ENCODE measurements around the gene NFU1.

- TF ChIP-seq, protein P1, sequence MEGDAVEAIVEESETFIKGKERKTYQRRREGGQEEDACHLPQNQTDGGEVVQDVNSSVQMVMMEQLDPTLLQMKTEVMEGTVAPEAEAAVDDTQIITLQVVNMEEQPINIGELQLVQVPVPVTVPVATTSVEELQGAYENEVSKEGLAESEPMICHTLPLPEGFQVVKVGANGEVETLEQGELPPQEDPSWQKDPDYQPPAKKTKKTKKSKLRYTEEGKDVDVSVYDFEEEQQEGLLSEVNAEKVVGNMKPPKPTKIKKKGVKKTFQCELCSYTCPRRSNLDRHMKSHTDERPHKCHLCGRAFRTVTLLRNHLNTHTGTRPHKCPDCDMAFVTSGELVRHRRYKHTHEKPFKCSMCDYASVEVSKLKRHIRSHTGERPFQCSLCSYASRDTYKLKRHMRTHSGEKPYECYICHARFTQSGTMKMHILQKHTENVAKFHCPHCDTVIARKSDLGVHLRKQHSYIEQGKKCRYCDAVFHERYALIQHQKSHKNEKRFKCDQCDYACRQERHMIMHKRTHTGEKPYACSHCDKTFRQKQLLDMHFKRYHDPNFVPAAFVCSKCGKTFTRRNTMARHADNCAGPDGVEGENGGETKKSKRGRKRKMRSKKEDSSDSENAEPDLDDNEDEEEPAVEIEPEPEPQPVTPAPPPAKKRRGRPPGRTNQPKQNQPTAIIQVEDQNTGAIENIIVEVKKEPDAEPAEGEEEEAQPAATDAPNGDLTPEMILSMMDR (tag by site-specific recombination; IDR thresholded peaks at IDR 0.05): no peak
- TF ChIP-seq YY1 (tag by site-specific recombination; IDR thresholded peaks at IDR 0.05): no peak
- TF ChIP-seq MYNN (tag by site-specific recombination; IDR thresholded peaks at IDR 0.05; ENCODE audit: borderline replicate concordance): no peak
- TF ChIP-seq ZNF48 (tag by site-specific recombination; IDR thresholded peaks at IDR 0.05): no peak
- TF ChIP-seq, protein P2, sequence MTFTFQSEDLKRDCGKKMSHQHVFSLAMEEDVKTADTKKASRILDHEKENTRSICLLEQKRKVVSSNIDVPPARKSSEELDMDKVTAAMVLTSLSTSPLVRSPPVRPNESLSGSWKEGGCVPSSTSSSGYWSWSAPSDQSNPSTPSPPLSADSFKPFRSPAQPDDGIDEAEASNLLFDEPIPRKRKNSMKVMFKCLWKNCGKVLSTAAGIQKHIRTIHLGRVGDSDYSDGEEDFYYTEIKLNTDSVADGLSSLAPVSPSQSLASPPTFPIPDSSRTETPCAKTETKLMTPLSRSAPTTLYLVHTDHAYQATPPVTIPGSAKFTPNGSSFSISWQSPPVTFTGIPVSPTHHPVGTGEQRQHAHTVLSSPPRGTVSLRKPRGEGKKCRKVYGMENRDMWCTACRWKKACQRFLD (tag by site-specific recombination; IDR thresholded peaks at IDR 0.05): no peak
- no peak for TF ChIP-seq ZNF521 (tag by site-specific recombination; IDR thresholded peaks at IDR 0.05)
- TF ChIP-seq ZBTB1 (tag by site-specific recombination; IDR thresholded peaks at IDR 0.05): no peak
Observed at GRCh38 chr2:69471793-69472192, 34.6 kb upstream of the NFU1 start.
